SU-DHL-6 (cell line): ENCODE results near the gene NELFB.

Experiments used
- H2AFZ ChIP-seq: fragments of 200-600 bp; sonication (generic); 2 replicates; pipeline ENCODE4 v1.6.1; 2014; ENCODE audit warnings: low read depth, mild to moderate bottlenecking, moderate library complexity, mixed read lengths, antibody characterized with exemption, low read length; ENCODE audit not compliant: severe bottlenecking
- H3F3A ChIP-seq: fragments of 200-600 bp; shearing (Covaris generic); 2 replicates; pipeline ENCODE4 v1.6.0; 2016; ENCODE audit warnings: antibody characterized with exemption, mild to moderate bottlenecking; ENCODE audit not compliant: insufficient read depth
- H3K27ac ChIP-seq: fragments of 200-600 bp; sonication (generic); 2 replicates; pipeline ENCODE4 v1.5.1; 2016; ENCODE audit warnings: low read depth, mild to moderate bottlenecking, low read length, moderate library complexity, mixed read lengths
- H3K27me3 ChIP-seq: fragments of 200-600 bp; sonication (generic), shearing (Covaris generic); 2 replicates; pipeline ENCODE4 v1.6.0; 2014; ENCODE audit warnings: mild to moderate bottlenecking, low read length
- H3K36me3 ChIP-seq: fragments of 200-600 bp; sonication (generic); 2 replicates; pipeline ENCODE4 v1.6.1; 2014; ENCODE audit warnings: mild to moderate bottlenecking, low read length, mixed read lengths
- H3K4me2 ChIP-seq: fragments of 300-600, 200-600 bp; shearing (Covaris generic), sonication (generic); 2 replicates; pipeline ENCODE4 v1.6.0; 2014; ENCODE audit warnings: low read length, low read depth, mild to moderate bottlenecking; ENCODE audit not compliant: poor library complexity, severe bottlenecking
- H3K4me3 ChIP-seq: fragments of 200-600 bp; sonication (generic); 2 replicates; pipeline ENCODE4 v1.5.1; 2014; ENCODE audit warnings: antibody characterized with exemption, low read length, mild to moderate bottlenecking, mixed read lengths; ENCODE audit not compliant: insufficient read depth, poor library complexity, severe bottlenecking
- H3K79me2 ChIP-seq: fragments of 200-600 bp; sonication (generic); 2 replicates; pipeline ENCODE4 v1.6.1; 2014; ENCODE audit warnings: mild to moderate bottlenecking, low read length, moderate library complexity; ENCODE audit not compliant: insufficient read depth
- H3K9ac ChIP-seq: fragments of 200-600 bp; sonication (generic); 2 replicates; pipeline ENCODE4 v1.7.0; 2014; ENCODE audit warnings: mild to moderate bottlenecking, low read length
- H3K9me2 ChIP-seq: fragments of 200-600 bp; sonication (generic); replicated peaks from 2 replicates; pipeline ENCODE4 v1.6.1; 2014; ENCODE audit warnings: low read length; ENCODE audit not compliant: insufficient read depth
- H3K9me3 ChIP-seq: fragments of 200-600 bp; sonication (generic); 2 replicates; pipeline ENCODE4 v1.6.1; 2014; ENCODE audit warnings: low read length, mixed read lengths; ENCODE audit not compliant: insufficient read depth
- H4K20me1 ChIP-seq: fragments of 200-600 bp; sonication (generic); 2 replicates; pipeline ENCODE4 v1.6.1; 2014; ENCODE audit warnings: low read depth, mild to moderate bottlenecking, antibody characterized with exemption, low read length, moderate library complexity, mixed read lengths
- EZH2phosphoT487 ChIP-seq: fragments of 200-600 bp; sonication (generic), shearing (Covaris generic); conservative IDR thresholded peaks from 2 replicates; pipeline ENCODE4 v1.6.1; 2018; ENCODE audit warnings: mild to moderate bottlenecking, antibody characterized with exemption, low read length, moderate library complexity, mixed read lengths
- TF ChIP-seq, protein P1 (sequence below): fragments of 200-600 bp; sonication (generic); IDR thresholded peaks from one replicate; pipeline ENCODE4 v1.5.1; 2017; ENCODE audit warnings: antibody characterized with exemption, mild to moderate bottlenecking, low read length, moderate library complexity; ENCODE audit not compliant: insufficient read depth, poor library complexity, severe bottlenecking

Gene NELFB

DNA sequence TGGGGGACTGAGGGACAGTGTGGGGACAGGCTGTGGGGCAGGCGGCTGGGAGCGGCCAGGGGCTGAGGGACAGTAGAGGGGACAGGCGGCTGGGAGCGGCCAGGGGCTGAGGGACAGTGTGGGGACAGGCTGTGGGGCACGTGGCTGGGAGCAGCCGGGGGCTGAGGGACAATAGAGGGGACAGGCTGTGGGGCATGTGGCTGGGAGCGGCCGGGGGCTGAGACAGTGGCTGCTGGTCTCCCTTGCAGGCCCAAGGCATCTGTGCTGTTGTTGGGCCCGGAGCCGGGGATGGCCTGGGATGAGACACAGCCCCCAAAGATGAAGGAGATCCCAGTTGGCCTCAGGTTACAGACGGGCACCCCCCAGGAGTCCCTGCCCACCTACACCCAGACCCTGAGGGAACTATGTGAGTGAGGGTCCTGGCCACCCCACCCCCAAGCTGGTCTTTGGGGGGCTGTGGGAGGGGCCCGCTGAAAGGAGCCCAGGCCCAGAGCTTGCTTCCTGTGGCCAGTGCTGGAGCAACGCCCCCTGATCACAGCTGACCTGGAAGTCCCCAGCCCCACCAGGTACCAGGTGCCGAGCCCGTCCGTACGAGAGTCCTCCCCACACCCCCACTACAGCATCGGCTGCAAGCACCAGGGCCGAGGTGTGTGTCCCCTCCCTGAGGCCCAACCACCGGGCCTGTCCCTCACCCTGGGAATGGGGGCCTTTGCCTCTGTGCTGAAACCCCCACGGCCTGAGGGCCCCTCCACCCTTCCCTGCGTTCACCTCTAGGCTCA, 3.4 kb upstream of the NELFB start:
- no peaks in the 10 kb centered on the region for H3K9me3 ChIP-seq
- no peaks in the 10 kb centered on the region for H3K36me3 ChIP-seq
- no peak overlapping the region for H3K9ac ChIP-seq
- no peak overlapping the region for H2AFZ ChIP-seq
- no peak overlapping the region for H3K4me3 ChIP-seq
- H3K4me2 ChIP-seq: no peak overlapping the region
- no peak for TF ChIP-seq EZH2phosphoT487
- TF ChIP-seq, protein P1, sequence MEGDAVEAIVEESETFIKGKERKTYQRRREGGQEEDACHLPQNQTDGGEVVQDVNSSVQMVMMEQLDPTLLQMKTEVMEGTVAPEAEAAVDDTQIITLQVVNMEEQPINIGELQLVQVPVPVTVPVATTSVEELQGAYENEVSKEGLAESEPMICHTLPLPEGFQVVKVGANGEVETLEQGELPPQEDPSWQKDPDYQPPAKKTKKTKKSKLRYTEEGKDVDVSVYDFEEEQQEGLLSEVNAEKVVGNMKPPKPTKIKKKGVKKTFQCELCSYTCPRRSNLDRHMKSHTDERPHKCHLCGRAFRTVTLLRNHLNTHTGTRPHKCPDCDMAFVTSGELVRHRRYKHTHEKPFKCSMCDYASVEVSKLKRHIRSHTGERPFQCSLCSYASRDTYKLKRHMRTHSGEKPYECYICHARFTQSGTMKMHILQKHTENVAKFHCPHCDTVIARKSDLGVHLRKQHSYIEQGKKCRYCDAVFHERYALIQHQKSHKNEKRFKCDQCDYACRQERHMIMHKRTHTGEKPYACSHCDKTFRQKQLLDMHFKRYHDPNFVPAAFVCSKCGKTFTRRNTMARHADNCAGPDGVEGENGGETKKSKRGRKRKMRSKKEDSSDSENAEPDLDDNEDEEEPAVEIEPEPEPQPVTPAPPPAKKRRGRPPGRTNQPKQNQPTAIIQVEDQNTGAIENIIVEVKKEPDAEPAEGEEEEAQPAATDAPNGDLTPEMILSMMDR: no peak
- no peaks in the 10 kb centered on the region for H3K27me3 ChIP-seq
- no peaks in the 10 kb centered on the region for H3F3A ChIP-seq
- H3K27ac ChIP-seq: no peak overlapping the region
- no peaks in the 10 kb centered on the region for H3K9me2 ChIP-seq
- no peaks in the 10 kb centered on the region for H4K20me1 ChIP-seq
- peaks cover 14% of the 10 kb centered on the region for H3K79me2 ChIP-seq

DNA sequence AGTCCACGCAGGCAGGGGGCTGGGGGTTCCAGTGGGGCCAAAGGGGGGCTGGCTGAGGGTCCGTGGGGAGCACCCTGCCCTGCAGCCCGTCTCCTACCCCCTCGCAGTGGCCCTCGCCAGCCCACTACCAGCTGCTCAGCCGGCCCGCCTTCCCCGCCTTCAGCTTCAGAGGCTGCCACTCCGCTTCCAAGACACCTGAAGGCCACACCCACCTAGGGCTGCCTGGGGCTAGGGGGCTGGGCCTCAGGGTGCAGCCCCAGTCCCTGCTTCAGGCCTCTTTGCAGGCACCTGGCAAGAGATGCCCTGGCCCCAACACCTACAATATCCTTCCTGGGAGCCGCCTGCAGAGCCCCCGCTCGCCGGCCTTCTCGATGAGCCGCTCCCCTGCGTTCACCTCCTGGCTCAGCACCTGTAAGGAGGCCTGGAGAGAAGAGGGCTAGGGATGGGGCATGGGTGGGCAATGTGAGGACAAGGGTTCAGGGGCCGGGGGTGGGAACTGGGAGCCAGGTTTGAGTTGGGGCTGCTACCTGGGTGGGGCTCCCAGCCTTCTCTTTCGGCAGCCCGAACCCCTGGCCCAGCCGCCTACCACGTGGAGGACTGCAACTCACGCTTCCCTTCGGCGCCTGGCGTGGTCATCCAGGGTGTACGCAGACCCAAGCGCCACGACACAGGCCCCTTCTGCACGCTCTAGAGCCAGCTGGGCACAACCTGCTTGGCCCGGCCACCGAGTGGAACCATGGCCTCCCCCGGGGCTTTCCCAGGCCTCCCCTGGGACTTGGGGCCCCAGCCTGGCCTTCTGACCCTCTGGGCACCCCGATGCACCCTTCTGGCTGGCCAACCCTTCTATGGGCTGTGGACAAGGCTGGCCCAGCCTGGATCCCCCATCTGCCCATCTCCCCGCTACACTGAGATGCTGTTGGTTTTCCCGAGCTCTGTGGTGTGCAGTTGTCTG, 2.3 kb upstream of the NELFB start:
- Histone ChIP-seq H3K9me3 (no peaks in the 10 kb centered on the region), H3K27ac (no peak overlapping the region), H3K36me3 (no peaks in the 10 kb centered on the region), H3K4me3 (no peak overlapping the region), H3F3A (no peaks in the 10 kb centered on the region), H3K9ac (no peak overlapping the region), H3K4me2 (no peak overlapping the region), H3K9me2 (no peaks in the 10 kb centered on the region), H3K79me2 (peaks cover 15% of the 10 kb centered on the region), H2AFZ (no peak overlapping the region), H4K20me1 (no peaks in the 10 kb centered on the region), H3K27me3 (no peaks in the 10 kb centered on the region)
- no peak for TF ChIP-seq EZH2phosphoT487
- TF ChIP-seq, protein P1: no peak

DNA sequence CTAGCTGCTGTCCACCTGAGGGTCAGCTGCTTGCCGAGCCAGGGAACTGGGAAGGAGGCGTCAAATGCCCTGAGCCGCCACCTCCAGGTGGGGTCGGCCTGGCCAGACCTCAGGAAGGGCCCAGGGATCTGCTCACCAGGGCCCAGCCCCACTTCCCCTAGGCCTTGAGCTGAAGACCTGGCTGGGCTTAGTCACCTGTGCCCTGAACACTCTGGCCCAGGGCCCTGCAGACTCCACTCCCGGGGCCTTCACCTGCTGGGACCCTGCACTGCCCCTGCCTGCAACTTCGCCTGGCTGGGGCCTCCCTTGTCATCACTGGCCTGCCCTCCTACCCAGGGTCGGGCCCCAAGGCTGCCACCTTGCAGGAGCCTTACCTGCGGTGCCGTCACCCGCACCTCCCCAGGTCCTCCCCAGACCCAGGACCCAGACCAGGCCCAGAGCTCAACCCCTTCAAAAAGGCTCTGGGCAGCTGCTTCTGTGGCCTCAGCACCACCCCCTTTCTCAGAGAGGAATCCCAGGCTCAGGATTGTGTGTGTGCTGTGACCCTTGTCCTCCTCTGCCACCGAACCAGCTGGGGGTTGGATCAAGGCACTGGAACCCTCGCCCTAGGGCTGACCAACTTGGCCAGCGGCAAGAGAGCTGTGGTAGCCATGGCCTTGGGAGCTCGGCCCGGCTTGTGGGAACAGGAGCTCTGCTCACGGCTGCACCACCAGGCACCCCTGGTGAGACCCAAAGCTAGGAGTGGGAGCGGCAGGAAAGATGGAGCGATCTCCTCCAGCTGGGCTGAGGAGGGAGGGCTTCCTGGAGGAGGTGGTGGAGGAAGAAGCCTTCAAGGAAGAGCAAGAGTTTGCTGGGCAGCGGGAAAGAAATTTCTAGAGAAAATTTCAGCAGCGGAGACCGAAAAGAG, 1.2 kb upstream of the NELFB start:
- Histone ChIP-seq H3K27me3 (no peaks in the 10 kb centered on the region), H3F3A (no peaks in the 10 kb centered on the region), H4K20me1 (no peaks in the 10 kb centered on the region), H3K9me3 (no peaks in the 10 kb centered on the region), H3K27ac (no peak overlapping the region), H3K4me2 (peak overlapping the region; percentile 93), H3K9ac (peak overlapping the region; percentile 100), H3K36me3 (no peaks in the 10 kb centered on the region), H3K4me3 (peak overlapping the region; percentile 78), H3K9me2 (no peaks in the 10 kb centered on the region), H3K79me2 (peaks cover 15% of the 10 kb centered on the region), H2AFZ (no peak overlapping the region)
- no peak for TF ChIP-seq EZH2phosphoT487
- TF ChIP-seq, protein P1: no peak
